Activated naive CD4-positive, alpha-beta T cell (primary cell): ENCODE measurements around the gene ERVMER34-1.
A peak's percentile ranks its signal among the peaks of the same experiment; 100 is the strongest.

Source experiments
- DNase-seq, 4 experiments: peaks; one replicate each; lab custom pipeline; 2025; lab: John Stamatoyannopoulos, UW

The ERVMER34-1 gene

DNA sequence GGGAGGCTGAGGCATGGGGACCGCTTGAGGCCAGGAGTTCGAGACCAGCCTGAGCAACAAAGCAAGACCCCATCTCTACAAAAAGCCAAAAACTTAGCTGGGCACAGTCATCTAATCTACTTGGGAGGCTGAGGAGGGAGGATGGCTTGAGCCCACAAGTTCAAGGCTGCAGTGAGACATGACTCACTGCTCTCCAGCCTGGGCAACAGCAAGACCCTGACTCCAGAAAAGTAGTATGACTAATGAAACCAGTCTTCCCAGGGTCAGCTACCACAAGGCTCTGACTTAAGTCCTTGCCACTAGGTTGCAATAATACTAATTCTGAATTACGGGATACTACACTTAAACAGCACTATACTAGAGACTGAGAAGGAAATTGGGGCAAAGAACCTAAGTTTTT lies 33.1 kb downstream of the ERVMER34-1 start:
- no peak for DNase-seq

DNA sequence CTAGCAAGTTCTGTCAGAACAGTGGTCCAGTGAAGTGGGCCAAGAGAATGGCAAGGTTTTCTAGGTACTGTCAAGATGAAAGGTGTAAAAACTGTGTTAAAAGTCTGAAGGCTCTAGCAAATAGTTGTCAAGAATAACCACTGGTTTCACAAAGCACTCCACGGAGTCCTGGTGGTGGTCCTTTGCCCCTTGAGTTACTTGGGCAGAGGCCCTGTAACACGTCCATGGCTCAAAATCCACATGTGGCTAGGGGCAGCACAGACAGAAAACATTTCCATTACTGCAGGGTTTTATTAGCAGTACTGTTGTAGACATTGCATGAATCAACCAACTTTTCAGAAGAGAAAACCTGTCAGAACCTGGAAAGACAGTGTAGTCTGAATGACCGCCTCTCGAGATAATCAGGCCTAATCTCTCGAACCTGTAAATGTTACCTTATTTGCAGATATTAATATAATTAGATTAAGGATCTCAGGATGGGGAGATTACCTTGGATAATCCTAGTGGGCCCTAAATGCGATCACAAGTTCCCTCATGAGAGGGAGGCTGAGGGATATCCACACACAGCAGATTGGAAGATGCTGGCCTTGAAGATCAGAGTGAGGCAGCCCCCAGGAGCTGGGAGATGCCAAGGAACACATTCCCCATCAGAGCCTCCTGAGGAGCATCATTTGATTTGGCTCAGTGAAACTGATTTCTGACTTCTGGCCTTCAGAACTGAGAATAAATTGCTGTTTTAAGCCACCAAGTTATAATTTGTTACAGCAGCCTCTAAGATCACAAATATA lies 34.7 kb downstream of the ERVMER34-1 start:
- DNase-seq = no peak

DNA sequence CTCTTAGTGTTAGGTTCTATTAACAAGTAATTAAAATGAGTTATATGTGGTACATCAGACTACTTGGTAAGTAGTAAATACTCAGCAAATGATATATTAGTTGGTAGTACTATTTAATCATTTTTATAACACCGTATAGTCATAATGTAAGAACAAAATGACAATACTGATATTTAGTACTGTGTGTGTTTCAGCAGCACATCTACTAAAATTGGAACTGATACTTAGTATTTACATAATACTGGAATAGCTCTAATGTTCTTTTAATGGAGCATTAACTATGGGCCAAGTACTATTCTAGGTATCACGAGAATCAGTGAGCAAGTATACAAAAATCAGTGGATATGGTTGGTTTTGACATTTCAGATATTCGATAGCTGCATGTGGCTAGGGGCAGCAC lies 35.3 kb downstream of the ERVMER34-1 start:
- DNase-seq = no peak

DNA sequence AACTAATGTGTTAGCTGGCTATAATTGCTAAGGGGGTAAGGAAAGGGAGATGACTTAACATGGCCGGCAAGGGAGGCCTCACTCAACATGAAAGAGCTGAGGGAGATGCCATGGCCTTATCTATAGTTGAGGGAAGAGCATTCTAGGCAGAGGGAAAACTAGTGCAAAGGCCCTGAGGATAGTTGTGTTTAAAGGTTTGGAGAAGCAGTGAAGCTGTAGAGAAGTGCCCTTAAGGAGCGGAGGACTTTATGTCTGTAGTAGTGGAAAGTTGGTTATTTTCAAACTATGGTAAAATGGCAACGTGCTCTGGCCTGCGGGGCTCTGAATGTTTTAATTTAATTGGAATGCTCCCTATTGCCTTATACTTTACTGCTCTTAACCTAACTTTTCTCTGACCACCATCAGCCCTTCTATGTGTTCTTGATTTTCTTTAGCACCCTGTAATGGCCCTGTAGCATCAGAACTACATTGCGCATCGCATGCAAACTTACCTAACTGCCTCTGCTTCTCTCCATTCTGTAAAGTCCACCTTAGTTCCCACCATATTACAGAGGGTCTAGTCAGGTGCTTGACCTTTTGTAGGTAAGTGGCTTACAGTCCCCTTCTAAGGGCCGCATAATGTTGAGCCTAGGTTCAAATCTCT lies 35.8 kb downstream of the ERVMER34-1 start:
- no peak for DNase-seq

DNA sequence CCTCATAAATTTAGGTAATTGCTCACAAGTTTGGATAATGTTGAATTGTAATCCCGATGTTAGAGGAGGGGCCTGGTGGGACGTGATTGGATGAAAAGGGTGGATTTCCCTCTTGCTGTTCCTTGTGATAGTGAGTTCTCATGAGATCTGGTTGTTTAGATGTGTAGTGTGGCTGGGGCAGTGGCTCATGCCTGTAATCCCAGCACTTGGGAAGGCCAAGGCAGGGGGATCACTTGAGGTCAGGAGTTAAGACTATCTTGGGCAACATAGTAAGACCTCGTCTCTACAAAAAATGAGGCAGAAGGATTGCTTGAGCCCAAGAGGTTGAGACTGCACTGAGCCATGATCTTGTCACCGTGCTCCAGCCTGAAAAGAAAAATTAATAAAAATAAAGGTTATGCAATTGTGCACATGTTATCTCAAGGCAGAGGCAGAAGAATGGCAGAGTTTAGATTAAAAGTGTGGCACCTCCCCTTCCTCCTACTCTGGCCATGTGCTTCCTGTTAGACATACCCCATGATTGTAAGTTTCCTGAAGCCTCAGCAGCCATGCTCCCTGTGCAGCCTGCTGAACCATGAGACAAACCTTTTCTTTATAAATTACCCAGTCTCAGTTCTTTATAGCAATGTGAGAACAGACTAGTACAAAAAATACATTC lies 36.5 kb downstream of the ERVMER34-1 start:
- no peak for DNase-seq

DNA sequence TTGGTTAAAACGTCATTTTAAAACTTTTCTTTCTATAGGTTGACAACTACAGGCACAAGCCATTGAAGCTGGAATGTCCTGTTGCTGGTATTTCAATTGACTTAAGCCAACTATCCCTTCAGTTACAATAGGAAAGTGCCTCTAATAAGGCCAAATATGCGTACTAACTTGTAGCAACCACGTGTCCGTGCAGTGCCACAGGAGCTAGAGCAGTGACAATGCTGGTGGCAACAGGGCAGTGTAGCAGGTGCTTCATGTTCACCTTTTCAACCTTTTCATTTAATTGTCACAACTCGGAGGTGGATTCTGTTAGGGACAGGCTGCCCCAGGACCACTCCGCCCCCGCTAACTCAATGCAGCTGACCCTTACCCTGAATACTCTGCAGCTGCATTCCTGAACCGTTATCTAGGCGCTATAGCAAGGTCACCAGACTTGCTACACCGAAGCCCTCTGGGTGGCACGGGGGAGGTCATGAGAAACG lies 37.7 kb downstream of the ERVMER34-1 start:
- DNase-seq = no peak

DNA sequence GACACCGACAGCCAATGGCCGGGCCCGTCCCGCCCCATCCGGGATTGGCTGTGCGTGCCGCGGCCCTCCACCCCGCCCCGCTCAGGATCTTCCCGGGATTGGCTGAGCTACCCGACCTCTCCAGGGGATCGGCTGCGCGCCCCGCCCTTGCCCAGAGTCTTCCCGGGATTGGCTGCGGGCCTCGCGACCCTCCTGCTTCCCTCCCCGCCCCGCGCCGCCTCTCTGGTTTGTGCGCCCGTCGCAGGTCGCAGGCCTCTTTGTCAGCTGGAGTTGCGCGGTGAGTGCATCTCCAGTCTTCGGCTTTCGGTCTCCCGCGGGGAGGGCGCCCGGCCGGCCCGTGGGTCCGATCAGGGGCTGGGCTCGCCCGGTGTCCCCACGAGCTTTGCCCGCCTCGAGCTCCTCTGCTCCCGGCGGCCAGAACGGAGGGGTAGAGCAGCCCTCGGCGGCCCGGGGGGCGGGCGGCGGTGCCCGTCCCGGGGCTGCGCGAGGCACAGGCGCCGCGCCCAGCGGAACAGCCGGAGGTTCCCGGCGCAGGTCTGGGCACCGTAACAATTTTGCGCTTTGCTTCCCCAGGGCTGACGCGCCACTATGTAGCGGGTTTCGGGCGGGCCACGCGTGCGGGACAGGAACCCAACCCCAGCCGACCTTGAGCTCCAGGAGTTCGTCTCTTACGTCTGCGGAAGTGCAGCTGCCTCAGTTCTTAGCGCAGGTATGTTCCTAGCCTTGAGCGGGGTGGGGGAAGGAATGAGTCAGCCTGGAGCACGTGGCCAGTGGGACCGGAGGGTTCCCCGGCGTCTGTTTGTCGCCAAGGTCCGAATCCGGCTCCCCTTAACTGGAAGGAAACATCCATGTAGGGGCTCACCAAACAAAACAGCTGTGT lies 38.7 kb downstream of the ERVMER34-1 start:
- peak; percentile 84 to 92 (median 92) for DNase-seq

DNA sequence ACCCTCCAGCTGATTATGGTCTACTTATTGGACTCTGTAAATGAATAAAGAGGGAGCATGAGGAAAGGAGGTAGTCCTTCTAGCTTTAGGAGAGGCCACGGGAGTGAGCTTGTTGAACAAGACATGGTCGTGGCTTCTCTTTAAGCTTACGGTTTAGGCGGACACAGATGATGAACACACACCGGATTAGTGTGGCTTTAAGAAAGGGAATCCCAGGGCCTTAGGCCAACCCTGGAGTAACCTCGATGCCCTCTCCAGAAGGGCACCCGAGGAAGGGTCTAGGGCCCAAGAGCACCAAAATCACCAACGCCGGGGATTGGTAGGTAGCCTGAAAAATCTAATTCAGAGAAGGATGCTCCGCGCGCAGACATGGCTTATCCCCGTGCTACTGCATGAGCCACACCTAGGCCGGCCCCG lies 39.4 kb downstream of the ERVMER34-1 start:
- no peak for DNase-seq

DNA sequence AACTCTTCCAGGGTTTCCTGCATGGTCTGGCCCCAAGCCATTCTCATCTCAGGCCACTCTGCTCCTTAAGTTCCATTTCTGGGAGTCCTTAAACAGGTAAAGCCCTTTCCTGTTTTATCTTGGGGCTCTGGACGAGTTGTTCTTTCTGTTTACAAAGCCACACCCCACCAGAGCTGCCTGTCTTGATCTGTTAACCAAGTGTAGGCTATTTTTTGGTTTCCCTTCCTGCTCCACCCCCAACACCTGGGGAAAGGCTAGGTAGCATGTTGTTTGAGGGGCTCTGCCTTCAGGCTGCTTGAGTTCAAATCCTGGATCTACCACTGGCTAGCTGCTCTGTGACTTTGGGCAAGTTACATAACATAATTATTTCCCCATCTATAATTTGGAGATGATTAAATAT lies 40.0 kb downstream of the ERVMER34-1 start:
- DNase-seq = no peak

DNA sequence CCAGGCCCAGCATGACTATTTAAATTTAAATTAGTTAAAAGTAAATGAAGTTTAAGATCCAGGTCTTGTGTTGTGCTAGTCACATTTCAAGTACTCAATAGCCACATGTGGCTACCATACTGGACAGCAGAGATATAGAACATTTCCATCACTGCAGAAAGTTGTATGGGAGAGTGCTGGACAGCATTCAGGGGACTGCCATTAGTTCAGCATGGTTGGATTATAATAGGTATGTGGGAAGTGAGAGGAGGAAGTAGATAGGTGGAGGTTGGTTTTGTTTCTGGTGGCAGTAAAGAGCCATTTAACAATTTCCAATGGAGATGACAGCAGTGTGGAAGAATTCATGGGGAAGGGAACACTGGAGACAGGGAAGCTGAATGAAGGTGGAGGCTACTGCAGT lies 42.1 kb downstream of the ERVMER34-1 start:
- no peak for DNase-seq

DNA sequence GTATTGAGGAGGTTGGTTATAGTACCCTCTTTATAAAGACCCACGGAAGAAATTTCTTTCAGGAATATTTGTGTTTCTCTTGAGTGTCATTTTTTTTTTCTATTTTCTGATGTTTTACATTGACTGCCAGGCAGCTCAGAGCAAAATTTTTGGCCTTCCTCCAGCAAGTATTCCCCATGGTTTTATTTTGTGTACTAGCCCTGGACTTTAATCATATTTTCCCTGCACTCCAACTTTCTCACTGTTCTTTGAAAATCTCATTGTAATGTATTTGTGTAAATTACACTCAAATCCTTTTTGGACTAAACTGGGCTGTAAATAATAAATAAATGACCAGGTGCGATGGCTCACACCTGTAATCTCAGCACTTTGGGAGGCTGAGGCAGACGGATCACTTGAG lies 46.6 kb downstream of the ERVMER34-1 start:
- DNase-seq = no peak

DNA sequence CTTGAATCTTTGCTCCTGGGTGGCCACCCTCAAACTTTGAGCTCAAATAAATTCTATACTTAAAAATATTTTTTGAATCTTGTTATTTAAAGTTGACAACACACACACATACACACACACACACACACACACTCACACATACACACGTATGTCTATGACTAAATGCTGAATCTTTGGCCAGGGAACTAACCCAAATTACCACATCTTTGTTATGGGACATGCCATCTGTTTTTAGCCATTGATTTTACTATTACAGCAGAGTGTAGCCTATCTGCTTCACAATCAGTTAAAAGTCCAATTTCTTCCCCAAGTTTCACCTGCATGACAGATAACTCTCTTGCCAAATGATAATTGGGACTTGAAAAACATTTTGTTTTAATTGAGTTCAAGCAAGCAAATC lies 47.1 kb downstream of the ERVMER34-1 start:
- no peak for DNase-seq

DNA sequence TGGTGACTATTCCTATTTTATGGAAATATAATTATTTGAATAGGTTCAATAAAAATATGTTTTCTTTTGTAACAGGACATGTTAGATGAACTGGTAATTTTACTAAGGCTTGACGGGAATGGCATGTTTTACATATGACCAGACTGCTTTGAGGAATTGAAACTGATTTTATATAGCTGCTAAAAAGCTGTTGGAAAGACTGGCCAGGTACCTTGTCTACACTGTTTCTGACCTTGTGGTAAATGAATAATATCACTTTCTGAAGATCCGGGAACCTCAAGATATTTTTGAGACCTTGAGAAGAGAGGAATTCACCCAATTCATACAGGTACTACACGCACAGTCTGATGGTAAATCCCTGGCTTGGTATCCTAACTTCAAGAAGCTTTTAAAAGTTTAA lies 50.0 kb downstream of the ERVMER34-1 start:
- DNase-seq = no peak

DNA sequence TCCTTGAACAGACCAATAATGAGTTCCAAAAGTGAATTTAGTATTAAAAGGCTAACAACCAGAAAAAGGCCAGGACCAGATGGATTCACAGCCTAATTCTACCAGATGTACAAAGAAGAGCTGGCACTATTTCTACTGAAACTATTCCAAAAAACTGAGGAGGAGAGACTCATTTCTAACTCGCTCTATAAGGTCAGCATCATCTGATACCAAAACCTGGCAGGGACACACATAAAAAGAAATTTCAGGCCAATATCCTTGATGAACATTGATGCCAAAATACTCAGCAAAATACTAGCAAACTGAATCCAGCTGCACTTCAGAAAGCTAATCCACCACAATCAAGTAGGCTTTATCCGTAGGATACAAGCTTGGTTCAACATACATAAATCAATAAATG lies 56.3 kb downstream of the ERVMER34-1 start:
- DNase-seq = no peak

DNA sequence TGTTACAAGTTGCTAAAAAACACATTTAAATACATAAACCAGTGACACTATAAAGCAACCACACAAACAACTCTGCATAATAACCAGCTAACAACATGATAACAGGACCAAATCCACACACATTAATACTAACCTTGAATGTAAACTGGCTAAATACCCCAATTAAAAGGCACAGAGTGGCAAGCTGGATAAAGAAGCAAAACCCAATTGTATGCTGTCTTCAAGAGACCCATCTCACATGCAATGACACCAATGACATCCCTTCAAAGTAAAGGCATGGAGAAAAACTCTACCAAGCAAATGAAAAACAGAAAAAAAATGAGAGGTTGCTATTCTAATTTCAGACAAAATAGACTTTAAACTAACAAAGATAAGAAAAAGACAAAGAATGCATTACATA lies 57.7 kb downstream of the ERVMER34-1 start:
- no peak for DNase-seq
